HG03457 (cell line): ENCODE measurements around the gene KDM7A.

ENCODE experiments used
- ATAC-seq: cut with Tn5 transposase; IDR thresholded peaks from one replicate; pipeline ENCODE4 v1.9.1; 2021; ENCODE audit warnings: moderate number of reproducible peaks; ENCODE audit not compliant: unreplicated experiment

KDM7A gene

DNA sequence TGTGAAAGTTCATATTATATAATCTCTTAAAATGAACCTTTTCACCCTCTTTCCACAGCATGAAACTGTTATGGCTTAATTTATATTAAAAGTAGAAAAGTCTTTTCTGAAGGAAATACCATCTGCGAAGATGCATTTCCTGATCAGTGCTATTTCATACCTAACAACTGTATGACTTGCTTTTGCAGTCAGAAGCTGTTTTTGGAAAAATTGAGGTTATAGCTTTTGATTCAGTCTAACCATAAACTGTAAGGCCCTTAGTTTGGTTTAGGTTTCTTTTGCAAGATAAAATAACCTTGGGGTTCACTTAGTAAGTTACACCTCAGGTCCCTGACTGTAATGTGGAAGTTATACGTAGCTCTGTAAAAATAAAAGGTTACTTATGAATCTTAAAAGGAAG lies 91.3 kb downstream of the KDM7A start:
- no peak for ATAC-seq

GRCh38 chr7:140084972-140085371 lies 91.8 kb downstream of the KDM7A start:
- peak; percentile 70 for ATAC-seq

DNA sequence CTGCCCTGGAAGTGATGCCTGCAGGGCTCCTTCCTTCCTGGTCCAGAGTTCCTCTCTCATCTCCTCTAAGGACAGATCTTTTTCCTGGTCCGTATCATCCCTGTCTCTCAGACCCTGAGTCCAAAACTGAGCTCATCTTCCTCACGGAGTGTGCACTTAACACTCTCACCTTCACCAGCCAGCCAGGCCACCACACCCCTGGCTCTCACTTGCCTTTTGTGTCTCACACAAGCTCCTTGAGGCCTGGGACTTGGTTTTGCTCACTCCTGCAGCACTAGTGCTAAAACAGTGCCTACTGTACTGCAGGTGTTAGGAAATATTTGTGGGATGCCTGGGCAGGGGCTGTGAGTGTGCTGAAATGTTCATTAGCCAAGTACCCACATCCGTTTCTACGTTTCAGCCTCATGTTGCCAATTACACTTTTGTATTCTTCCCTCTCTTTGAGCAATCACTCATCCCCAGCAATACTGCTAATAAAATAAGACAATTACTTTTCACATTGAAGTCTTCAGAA lies 92.6 kb downstream of the KDM7A start:
- ATAC-seq, result no peak

DNA sequence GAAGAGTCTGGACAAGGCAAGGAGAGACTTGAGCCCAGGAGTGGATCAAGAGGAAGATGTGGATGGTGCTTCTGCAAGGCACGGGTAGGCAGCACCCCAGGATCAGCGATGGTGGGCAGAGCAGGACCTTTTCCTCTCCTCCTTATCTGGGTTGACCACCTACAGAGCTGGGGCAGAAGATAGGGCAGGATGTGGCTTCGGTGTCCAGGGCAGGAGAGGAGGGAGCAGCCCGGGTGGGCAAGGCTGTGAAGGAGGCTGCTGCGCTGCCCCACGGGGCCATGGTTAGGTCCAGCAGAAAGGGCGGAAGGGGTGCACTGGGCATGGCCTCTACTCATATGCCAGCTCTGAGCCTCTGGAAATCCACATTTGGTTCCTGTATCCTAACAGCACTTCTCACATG lies 94.0 kb downstream of the KDM7A start:
- ATAC-seq, result no peak

DNA sequence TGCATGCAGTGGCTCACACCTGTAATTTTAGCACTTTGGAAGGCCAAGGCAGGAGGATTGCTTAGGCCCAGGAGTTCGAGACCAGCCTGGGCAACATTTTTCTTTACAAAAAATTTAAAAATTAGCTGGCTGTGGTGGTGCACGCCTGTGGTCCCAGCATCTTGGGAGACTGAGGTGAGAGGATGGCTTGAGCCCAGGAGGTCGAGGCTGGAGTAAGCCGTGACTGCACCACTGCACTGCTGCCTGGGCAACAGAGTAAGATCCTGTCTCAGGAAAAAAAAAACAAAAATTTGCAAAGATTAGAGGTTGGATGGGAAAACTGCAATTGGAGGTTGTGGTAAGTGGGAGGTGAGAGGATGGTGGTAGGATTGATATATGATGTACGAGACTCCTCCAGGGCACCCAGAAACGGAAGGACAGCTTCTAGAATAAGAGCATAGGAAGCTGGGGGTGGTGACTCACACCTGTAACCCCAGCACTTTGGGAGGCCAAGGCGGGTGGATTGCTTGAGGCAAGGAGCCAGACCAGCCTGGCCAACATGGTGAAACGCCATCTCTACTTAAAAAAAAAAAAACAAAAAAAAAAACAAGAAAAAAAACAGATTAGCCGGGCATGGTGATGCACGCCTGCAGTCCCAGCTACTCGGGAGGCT lies 94.9 kb downstream of the KDM7A start:
- no peak for ATAC-seq

DNA sequence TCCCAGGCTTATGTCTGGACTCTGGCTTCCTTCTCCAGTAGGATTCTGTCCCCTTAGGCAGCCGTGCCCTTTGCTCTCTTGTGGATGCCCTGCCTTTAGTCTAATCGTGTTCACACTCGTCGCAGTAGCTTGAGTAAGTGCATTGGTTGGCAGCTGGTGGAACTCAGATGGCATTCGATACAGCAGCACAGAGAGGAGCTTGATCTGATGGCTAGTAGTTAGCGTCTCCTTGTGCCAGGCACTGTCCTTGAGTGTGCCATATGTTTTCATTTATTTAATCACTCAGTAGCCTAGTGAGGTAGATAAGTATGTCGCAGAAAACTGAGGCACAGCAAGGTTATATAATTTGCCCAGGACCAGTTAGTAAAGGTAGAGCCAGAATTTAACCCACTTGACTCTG lies 95.9 kb downstream of the KDM7A start:
- ATAC-seq, result no peak

- no peak for ATAC-seq
Observed at GRCh38 chr7:140079121-140079536, 97.7 kb downstream of the KDM7A start.

GRCh38 chr7:140078392-140078791 lies 98.4 kb downstream of the KDM7A start:
- ATAC-seq, result no peak

- ATAC-seq, result no peak
Observed at GRCh38 chr7:140074780-140075179, 102.0 kb downstream of the KDM7A start.

- no peak for ATAC-seq
Observed at GRCh38 chr7:140070546-140070945, 106.2 kb downstream of the KDM7A start.

- no peak for ATAC-seq
Observed at GRCh38 chr7:140069298-140069949, 107.4 kb downstream of the KDM7A start.

GRCh38 chr7:140068033-140068432 lies 108.8 kb downstream of the KDM7A start:
- no peak for ATAC-seq

DNA sequence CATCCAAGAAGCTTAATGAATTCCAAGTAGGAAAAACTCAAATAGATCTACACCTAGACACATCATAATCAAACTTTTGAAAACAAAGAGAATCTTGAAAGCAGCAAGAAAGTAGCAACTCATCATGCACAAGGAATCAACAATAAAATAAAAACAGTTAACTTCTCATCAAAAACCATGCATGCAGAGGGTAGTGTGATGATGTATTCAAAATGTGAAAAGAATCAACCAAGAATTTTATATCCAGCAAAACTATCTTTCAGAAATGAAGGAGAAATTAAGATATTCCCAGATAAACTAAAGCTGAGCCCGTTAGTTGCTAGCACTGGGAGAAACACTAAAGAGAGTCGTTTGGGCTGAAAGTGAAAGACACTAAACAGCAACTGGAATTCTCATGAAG lies 109.7 kb downstream of the KDM7A start:
- ATAC-seq, result no peak

GRCh38 chr7:140062528-140063299 lies 114.1 kb downstream of the KDM7A start, which contains the start of gene PARP12:
PARP12 (minus strand) TSS chr7:140062951; CDS start chr7:140062847, 104 bp downstream.
- peak; percentile 86 for ATAC-seq

- ATAC-seq, result peak; percentile 24
Observed at GRCh38 chr7:140062118-140062527, 114.7 kb downstream of the KDM7A start.

DNA sequence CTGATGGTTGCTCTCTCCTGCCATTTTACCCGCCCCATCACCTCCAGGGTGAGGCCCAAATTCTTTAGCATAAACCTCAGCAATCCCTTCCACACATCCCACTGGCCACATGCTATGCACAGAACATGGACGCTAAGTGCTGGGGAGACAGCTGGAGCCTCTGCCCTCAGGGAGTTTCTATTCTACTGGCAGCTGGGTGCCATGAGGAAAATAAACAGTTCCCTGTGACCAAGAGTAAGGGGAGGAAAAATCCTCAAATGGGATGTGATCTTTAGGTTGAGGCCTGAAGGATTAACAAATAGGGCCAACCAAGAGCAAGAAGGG lies 115.2 kb downstream of the KDM7A start:
- no peak for ATAC-seq

DNA sequence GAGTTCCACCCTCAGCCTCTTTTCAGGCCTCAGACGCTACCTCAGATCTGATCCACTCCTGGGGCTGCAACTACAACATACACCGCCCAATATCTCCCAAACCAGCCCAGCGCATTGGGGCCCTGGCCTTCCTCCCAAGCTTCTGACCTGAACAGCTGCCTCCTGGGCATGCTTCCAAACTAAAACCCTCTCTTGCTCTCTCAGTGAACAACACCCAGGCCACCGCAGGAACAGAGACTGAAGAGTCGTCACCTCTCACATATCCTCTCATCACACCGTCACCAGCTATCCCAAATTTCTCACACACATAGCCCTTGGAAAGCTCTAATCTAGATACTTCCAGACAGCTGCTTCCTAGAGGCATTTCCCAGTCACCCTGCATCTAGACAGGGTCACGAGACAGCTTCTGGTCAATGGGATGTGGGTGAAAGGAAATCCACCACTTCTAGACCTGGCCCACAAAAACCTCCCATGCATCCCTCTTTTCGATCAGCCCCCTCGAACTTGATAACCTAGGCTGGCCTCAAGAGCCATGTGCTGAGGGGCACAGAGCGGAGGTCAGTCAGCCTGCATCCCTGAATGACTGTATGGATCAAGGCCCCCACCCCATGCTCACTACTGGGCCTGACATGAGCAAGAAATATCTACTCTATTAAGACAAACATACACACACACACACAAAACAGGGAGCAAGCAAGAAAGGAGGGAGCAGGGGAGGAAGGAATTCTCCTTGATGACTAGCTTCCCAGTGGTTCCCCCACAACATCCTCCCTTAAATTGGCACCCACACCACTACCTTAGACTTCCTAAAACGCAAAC lies 115.8 kb downstream of the KDM7A start:
- no peak for ATAC-seq

DNA sequence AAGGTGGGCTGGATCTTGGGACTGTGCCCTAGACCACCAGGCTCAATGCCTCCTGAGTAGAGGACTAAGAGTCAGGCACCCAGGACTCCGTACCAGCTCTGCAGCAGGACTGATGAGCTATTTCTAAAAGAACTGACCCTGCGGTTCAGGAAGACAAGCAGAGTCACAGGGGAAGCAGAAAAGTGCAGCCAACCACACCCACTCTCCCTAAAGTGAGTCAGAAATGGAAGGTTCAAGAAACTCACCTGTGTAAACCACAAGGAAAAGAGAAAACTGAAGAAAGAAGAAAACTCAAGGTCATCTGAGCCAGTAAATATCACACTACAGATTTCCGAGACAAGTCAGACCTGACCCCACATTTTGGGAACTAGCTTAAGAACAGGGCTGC lies 116.5 kb downstream of the KDM7A start:
- ATAC-seq, result no peak

DNA sequence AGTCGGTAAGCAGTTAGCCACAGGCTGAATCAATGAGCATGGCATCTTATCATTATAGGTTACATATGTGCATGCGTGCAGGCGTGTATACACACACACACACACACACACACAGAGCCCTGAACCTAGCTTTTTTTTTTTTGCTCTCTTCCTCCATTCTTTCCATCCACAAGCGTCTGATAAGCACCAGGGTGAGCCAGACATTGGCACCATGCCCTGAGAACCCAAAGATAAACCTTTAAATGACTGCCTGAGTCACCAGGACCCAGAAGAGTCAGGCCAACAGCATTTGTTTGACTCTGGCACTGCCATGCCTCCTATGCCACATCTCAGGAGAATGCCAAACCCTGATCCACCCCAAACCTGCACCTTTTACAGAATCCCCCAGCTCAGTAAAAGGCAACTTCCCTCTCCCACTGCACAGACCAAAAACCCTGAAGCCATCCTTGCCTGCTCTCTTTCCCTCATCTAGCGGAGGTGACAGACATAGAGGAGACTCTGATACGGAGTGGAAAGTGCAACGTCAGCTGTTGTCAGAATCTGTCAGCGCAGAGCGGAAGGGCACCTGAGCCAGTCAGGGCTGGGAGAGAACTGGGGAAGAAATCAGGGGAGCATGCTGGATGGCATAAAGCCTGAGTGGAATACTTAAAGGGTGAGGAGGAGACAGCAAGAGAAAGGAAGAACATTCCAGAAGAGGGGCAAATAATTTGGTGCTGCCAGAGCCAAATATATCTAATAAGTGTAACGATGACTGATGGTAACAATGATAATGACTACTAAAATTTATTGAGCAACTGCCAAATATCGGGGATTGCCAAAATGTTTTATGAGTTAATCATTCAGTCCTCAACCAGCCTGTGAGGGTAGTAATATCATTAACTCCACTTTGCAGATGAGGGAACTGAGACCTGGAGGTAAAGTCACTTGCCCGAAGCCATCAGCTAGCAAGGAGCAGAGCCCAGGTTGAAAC lies 117.2 kb downstream of the KDM7A start:
- ATAC-seq, result no peak

DNA sequence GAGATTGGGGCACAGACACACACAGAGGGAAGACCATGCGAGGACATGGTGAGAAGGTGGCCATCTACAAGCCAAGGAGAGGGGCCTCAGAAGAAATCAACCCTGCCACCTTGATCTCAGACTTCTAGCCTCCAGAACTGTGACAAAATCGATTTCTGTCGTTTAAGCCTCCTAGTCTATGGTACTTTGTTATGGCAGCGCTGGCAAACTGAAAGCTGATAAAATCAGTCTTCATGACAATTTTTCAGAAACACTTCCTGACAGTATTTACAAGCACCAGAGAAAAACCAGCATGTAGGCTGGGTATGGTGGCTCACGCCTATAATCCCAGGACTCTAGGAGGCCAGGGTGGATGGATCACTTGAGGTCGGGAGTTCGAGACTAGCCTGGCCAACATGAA lies 118.3 kb downstream of the KDM7A start:
- no peak for ATAC-seq
